Heart right ventricle (tissue), 16 donors: ENCODE measurements around the gene SLC35E4. TPM values are rescaled to one million over a fixed set of nuclear protein-coding genes. Genes with fewer than 3 reads are reported as not detected.
A peak's percentile ranks its signal among the peaks of the same experiment; 100 is the strongest.

Source experiments
- ATAC-seq, 8 donors: fragments of 200-7000 bp; cut with Tn5 transposase; one replicate each; pipeline ENCODE4 v1.9.1; 2020; ENCODE audit warnings: mild to moderate bottlenecking in 8 of 8, moderate library complexity in 8 of 8, moderate number of reproducible peaks in 1 of 8
- DNase-seq, 2 donors: peaks; one replicate each; pipeline ENCODE4 v3.0.0-alpha.2; 2020
- H3K27ac ChIP-seq, 10 donors: fragments of 200-600 bp; sonication (generic) in 2 of 10; one replicate each; pipeline versions ENCODE4 v1.5.0 to v1.8.0; 2020 to 2022; ENCODE audit warnings: mild to moderate bottlenecking in 3 of 10
- H3K27me3 ChIP-seq, 7 donors: fragments of 200-600 bp; one replicate each; pipeline ENCODE4 v1.8.0; 2021 to 2022; ENCODE audit warnings: mild to moderate bottlenecking in 2 of 7
- H3K36me3 ChIP-seq, 9 donors: fragments of 200-600 bp; sonication (generic) in 1 of 9; one replicate each; pipeline versions ENCODE4 v1.5.0 to v1.8.0; 2020 to 2022; ENCODE audit warnings: mild to moderate bottlenecking in 2 of 9
- H3K4me1 ChIP-seq, 9 donors: fragments of 200-600 bp; sonication (generic) in 1 of 9; one replicate each; pipeline versions ENCODE4 v1.5.0 to v1.8.0; 2020 to 2022; ENCODE audit warnings: mild to moderate bottlenecking in 4 of 9
- H3K4me3 ChIP-seq, 10 donors: fragments of 200-600 bp; sonication (generic) in 2 of 10; one replicate each; pipeline versions ENCODE4 v1.5.0 to v1.8.0; 2020 to 2022; ENCODE audit warnings: mild to moderate bottlenecking in 7 of 10, moderate library complexity in 2 of 10
- H3K9me3 ChIP-seq, 11 donors: fragments of 200-600 bp in 10 of 11; sonication (generic) in 2 of 11; one replicate each; pipeline versions ENCODE4 v1.5.0 to v1.8.0; 2013 to 2022; ENCODE audit warnings: mild to moderate bottlenecking in 2 of 11, control low read depth in 1 of 11, moderate library complexity in 1 of 11
- CTCF ChIP-seq, 9 donors: fragments of 200-600 bp; sonication (generic) in 2 of 9; IDR thresholded peaks; one replicate each; pipeline versions ENCODE4 v1.5.0 to v1.8.0; 2021 to 2022; ENCODE audit warnings: antibody characterized with exemption in 9 of 9, mild to moderate bottlenecking in 5 of 9, moderate library complexity in 1 of 9
- WGBS, 2 donors: extraction: QIAGEN DNeasy Blood & Tissue Kit; methylation state at CpG; one replicate each; pipeline ENCODE4 v1.1.7; 2013; ENCODE audit warnings: inconsistent platforms in 1 of 2; 5-methylcytosine and 5-hydroxymethylcytosine counted together
- intact Hi-C, 10 donors: fragments of 100-400 bp; cut with DNase I; formaldehyde crosslinking; loops; one replicate each; pipeline versions ENCODE4 v1.11.1 to v1.14.2; 2022
- polyA plus RNA-seq, 2 donors: library from polyadenylated mRNA; stranded (reverse); fragments of 200-250 nt; gene quantifications; one replicate each; pipeline ENCODE4 v1.2.3, GENCODE V29; 2013
- total RNA-seq, 10 donors: library from RNA; stranded (reverse); fragmentation: NEBNext Ultra II Directional in 3 of 10; extraction: Animal tissue kit (Norgen Biotek cat#: 25700) in 3 of 10; gene quantifications; one replicate each; pipeline versions ENCODE4 v1.2.1 to v1.2.4, GENCODE V29; 2021 to 2023
- donor health status: Arrhythmogenic right ventricular cardiomyopathy.
- donor health status: ischemic (EF 13 %, LVEDD 7.1; RV severe dilation, severe dysfunction).
- donor health status: healthy with polysubstance abuse.
- donor health status: DM: no; HTN: yes; CAD: no.
- donor health status: DM: no; HTN: no; CAD: no.
- donor health status: ischemic (EF 25% LVEDD 6.9; RV normal size, moderate dysfunction).
- donor health status: ischemic (EF 25% LVEDD 5.7; RV mildly dilated, moderate dysfunction).
- donor health status: healthy.
- donor health status: DM: yes; HTN: yes; CAD: no.
- donor health status: Ischemic cardiomyopathy.
- donor health status: ischemic (EF 35%, LVEDD 5.7; RV mildly dilated, moderate dysfunction).
- donor health status: nonischemic (EF 11% LVEDD 7.7; RV severe dilation, severe dysfunction).
- donor health status: DM: yes; HTN: yes; CAD: no.
- donor health status: PGD.
- donor health status: ischemic (EF 29% LVEDD 5.4; RV normal size, mild dysfunction).
- donor health status: nonischemic (EF 23%, LVEDD 6.1; RV moderate dilation, normal function).

SLC35E4 gene
- total and polyA plus RNA-seq, 12 donors = 1.8 to 6.0 (median 3.3) TPM

- ATAC-seq (no peak), DNase-seq (no peak)
- Histone ChIP-seq H3K36me3 (no peaks in the 10 kb centered on the region), H3K27me3 (peaks cover 0 to 16% (median 0%) of the 10 kb centered on the region in 7 donors), H3K4me3 (no peak overlapping the region), H3K27ac (no peak overlapping the region), H3K9me3 (no peaks in the 10 kb centered on the region), H3K4me1 (peaks cover 0 to 8% (median 0%) of the 10 kb centered on the region in 9 donors)
- no peak for TF ChIP-seq CTCF (IDR thresholded peaks at IDR 0.05)
- 72 to 73% methylated on average over 1 of the region's 1 CpG for WGBS, 2 donors
- intact Hi-C loops = no loop called here
These were observed 54.0 kb downstream of the SLC35E4 start for GRCh38 chr22:30689622-30690021.

- DNase-seq (no peak), ATAC-seq (no peak)
- Histone ChIP-seq H3K27ac (no peak overlapping the region), H3K27me3 (peaks cover 0 to 31% (median 10%) of the 10 kb centered on the region in 7 donors), H3K36me3 (no peaks in the 10 kb centered on the region), H3K4me1 (peaks cover 0 to 15% (median 8%) of the 10 kb centered on the region in 9 donors), H3K4me3 (no peak overlapping the region), H3K9me3 (no peaks in the 10 kb centered on the region)
- TF ChIP-seq CTCF (IDR thresholded peaks at IDR 0.05) = no peak
- intact Hi-C loops = no loop called here
- 64 to 82% methylated on average over 1 of the region's 1 CpG for WGBS, 2 donors
These were observed 55.6 kb downstream of the SLC35E4 start for GRCh38 chr22:30691204-30691603.

GRCh38 chr22:30694171-30694639, 58.6 kb downstream of the SLC35E4 start:
- no peaks in the 10 kb centered on the region for H3K9me3 ChIP-seq
- TF ChIP-seq CTCF (IDR thresholded peaks at IDR 0.05) = no peak
- ATAC-seq = peak; percentile 22 to 73 (median 64)
- no peaks in the 10 kb centered on the region for H3K36me3 ChIP-seq
- H3K27ac ChIP-seq = peak overlapping the region in 9 of 10 donors; percentile 13 to 60 (median 52)
- H3K27me3 ChIP-seq = peaks cover 0 to 32% (median 10%) of the 10 kb centered on the region in 7 donors
- 1 to 2% methylated on average over 32 to 38 of the region's 38 CpGs for WGBS, 2 donors
- peak; percentile 26 to 45 for DNase-seq
- peaks cover 0 to 15% (median 8%) of the 10 kb centered on the region in 9 donors for H3K4me1 ChIP-seq
- H3K4me3 ChIP-seq = peak overlapping the region; percentile 29 to 71 (median 60)
- intact Hi-C loops = no loop called here

GRCh38 chr22:30694640-30695350, 59.2 kb downstream of the SLC35E4 start, which contains the start of gene OSBP2:
Gene OSBP2 (plus strand): TSS chr22:30694874. CDS start chr22:30694910, 36 bp downstream.
- 2% methylated on average over 61 to 82 of the region's 88 CpGs for WGBS, 2 donors
- Histone ChIP-seq H3K4me3 (peak within 1 kb of the TSS; percentile 39 to 71 (median 64)), H3K9me3 (no peaks in the 10 kb centered on the region), H3K36me3 (no peaks in the 10 kb centered on the region), H3K27ac (peak within 1 kb of the TSS in 9 of 10 donors; percentile 13 to 65 (median 57)), H3K4me1 (peaks cover 0 to 15% (median 8%) of the 10 kb centered on the region in 9 donors), H3K27me3 (peaks cover 0 to 32% (median 10%) of the 10 kb centered on the region in 7 donors)
- intact Hi-C loops = no loop called here
- DNase-seq (peak; percentile 5 to 38), ATAC-seq (peak; percentile 56 to 83 (median 66))
- peak in 1 of 9 donors; percentile 27 for TF ChIP-seq CTCF (IDR thresholded peaks at IDR 0.05)
